Esophagus muscularis mucosa (tissue), 4 donors: Measurements from ENCODE around the gene PLEKHA3.

ENCODE experiments used
- CTCF ChIP-seq, 3 experiments: fragments of 200-600 bp in 2 of 3; fragments of 450-650 bp in 1 of 3; sonication (generic) in 2 of 3; IDR thresholded peaks; one replicate each; pipeline ENCODE4 v1.5.1; 2017 to 2019; ENCODE audit warnings: antibody characterized with exemption in 3 of 3, mild to moderate bottlenecking in 2 of 3, moderate library complexity in 1 of 3
- EP300 ChIP-seq: sonication (generic); formaldehyde crosslinking; IDR thresholded peaks from one replicate; pipeline ENCODE4 v1.6.1; 2017; ENCODE audit warnings: antibody characterized with exemption
- POLR2A ChIP-seq: fragments of 450-650 bp; IDR thresholded peaks from one replicate; pipeline ENCODE4 v1.6.1; 2017; ENCODE audit warnings: antibody characterized with exemption, moderate library complexity, mild to moderate bottlenecking, low read depth
- POLR2AphosphoS5 ChIP-seq, 2 donors: sonication (generic); formaldehyde crosslinking; IDR thresholded peaks; one replicate each; pipeline ENCODE4 v1.6.1; 2017; ENCODE audit warnings: antibody characterized with exemption in 2 of 2

- no peak for TF ChIP-seq CTCF (IDR thresholded peaks at IDR 0.05)
- TF ChIP-seq POLR2AphosphoS5 (IDR thresholded peaks at IDR 0.05) = no peak
- TF ChIP-seq POLR2A = no peak
- no peak for TF ChIP-seq EP300
These were observed 15.8 kb downstream of the PLEKHA3 start for GRCh38 chr2:178496049-178496448.
